ENCODE results near the gene SMYD3. TPM values are rescaled to one million over a fixed set of nuclear protein-coding genes. Genes with fewer than 3 reads are reported as not detected.

The SMYD3 gene
- total and polyA plus RNA-seq, 12 donors: 13.5 to 78.2 (median 26.8) TPM

GRCh38 chr1:246005067-246005466 lies 502.0 kb downstream of the SMYD3 start:
- intact Hi-C loops (cut with DNase I): no loop called here
- TF ChIP-seq POLR2A (IDR thresholded peaks at IDR 0.05) (no peak), CTCF (IDR thresholded peaks at IDR 0.05) (no peak)
- H3K9me3 ChIP-seq (replicated peaks in 1 of 3): no peaks in the 10 kb centered on the region
- no peak overlapping the region for H3K27ac ChIP-seq
- no peaks in the 10 kb centered on the region for H3K36me3 ChIP-seq (replicated peaks in 1 of 2)
- H3K27me3 ChIP-seq: no peaks in the 10 kb centered on the region
- 48 to 59% (median 56%) methylated on average over 3 of the region's 3 CpGs for WGBS, 4 donors
- no peak overlapping the region for H3K4me3 ChIP-seq
- DNase-seq: peak in 1 of 7 donors; percentile 21
- peaks cover 0 to 6% of the 10 kb centered on the region in 2 donors for H3K4me1 ChIP-seq (replicated peaks in 1 of 2)

- 56 to 69% (median 62%) methylated on average over 3 of the region's 3 CpGs for WGBS, 4 donors
- no peak for DNase-seq
- Histone ChIP-seq H3K27me3 (no peaks in the 10 kb centered on the region), H3K36me3 (replicated peaks in 1 of 2) (no peaks in the 10 kb centered on the region), H3K27ac (no peak overlapping the region), H3K4me1 (replicated peaks in 1 of 2) (peaks cover 0 to 6% of the 10 kb centered on the region in 2 donors), H3K4me3 (no peak overlapping the region), H3K9me3 (replicated peaks in 1 of 3) (no peaks in the 10 kb centered on the region)
- intact Hi-C loops (cut with DNase I): loop anchor here (5.0 kb wide), 1 partner anchor 852 kb away; the partner anchor contains the start of gene KIF26B (in 2 of the 2)
- no peak for TF ChIP-seq POLR2A (IDR thresholded peaks at IDR 0.05)
- no peak for TF ChIP-seq CTCF (IDR thresholded peaks at IDR 0.05)
These were observed 502.8 kb downstream of the SMYD3 start for GRCh38 chr1:246004301-246004700.

GRCh38 chr1:246003442-246003730 lies 503.7 kb downstream of the SMYD3 start:
- intact Hi-C loops (cut with DNase I): loop anchor here (5.0 kb wide), 1 partner anchor 851 kb away; the partner anchor contains the start of gene KIF26B (in 2 of the 2)
- WGBS, 4 donors: 46 to 56% (median 50%) methylated on average over 2 of the region's 2 CpGs
- no peak overlapping the region for H3K4me3 ChIP-seq
- H3K36me3 ChIP-seq (replicated peaks in 1 of 2): no peaks in the 10 kb centered on the region
- no peaks in the 10 kb centered on the region for H3K27me3 ChIP-seq
- no peak for DNase-seq
- no peak overlapping the region for H3K27ac ChIP-seq
- TF ChIP-seq CTCF (IDR thresholded peaks at IDR 0.05): peak in 1 of 6 experiments; percentile 19
- no peak for TF ChIP-seq POLR2A (IDR thresholded peaks at IDR 0.05)
- H3K4me1 ChIP-seq (replicated peaks in 1 of 2): peaks cover 0 to 6% of the 10 kb centered on the region in 2 donors
- no peaks in the 10 kb centered on the region for H3K9me3 ChIP-seq (replicated peaks in 1 of 3)

- intact Hi-C loops (cut with DNase I): loop anchor here (5.0 kb wide), 1 partner anchor 851 kb away; the partner anchor contains the start of gene KIF26B (in 2 of the 2)
- Histone ChIP-seq H3K4me3 (no peak overlapping the region), H3K27me3 (no peaks in the 10 kb centered on the region), H3K27ac (no peak overlapping the region), H3K4me1 (replicated peaks in 1 of 2) (peaks cover 0 to 6% of the 10 kb centered on the region in 2 donors), H3K9me3 (replicated peaks in 1 of 3) (no peaks in the 10 kb centered on the region), H3K36me3 (replicated peaks in 1 of 2) (no peaks in the 10 kb centered on the region)
- WGBS, 4 donors: 73 to 79% (median 76%) methylated on average over 19 to 23 of the region's 23 CpGs
- DNase-seq: peak; percentile 78 to 97 (median 90)
- TF ChIP-seq POLR2A (IDR thresholded peaks at IDR 0.05) (no peak), CTCF (IDR thresholded peaks at IDR 0.05) (peak; percentile 86 to 95 (median 92))
These were observed 504.2 kb downstream of the SMYD3 start for GRCh38 chr1:246002725-246003441.

Measured in adrenal gland (tissue), 12 donors.